Measurements from ENCODE around the gene HLA-F.

The HLA-F gene

DNA sequence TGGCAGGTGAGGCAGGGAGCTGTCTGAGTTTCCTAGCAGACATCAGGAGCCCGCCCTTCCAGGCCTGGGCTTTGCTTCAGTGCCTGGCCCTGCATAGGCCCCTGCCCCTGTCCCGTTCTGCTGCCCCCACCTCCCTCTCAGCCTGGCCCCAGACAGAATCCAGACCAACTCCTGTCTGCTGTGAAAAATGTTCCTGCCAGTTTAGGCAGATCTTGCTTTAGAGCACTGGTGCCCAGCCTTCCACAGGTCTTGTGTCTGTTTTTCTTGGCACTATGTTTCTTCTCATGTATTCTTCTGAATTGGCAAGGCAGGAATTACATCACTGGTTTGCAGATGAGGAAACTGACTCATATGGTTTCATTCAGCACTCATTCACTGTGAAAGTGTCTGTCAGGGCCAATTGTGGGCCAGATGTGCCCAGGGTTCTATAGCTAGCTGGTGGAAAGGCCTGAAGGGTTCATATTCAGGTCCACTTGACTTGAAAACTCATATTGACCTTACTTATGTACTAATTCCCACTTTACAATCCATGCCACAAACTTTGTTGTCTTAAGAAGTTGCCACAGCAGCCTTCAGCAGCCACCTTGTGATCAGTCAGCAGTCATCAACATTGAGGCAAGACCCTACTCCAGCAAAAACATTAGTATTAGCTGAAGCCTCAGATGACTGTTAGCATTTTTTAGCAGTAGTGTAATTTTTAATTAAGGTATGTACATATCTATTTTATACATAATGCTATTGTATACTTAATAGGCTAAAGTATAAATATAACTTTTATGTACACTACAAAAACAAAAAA lies 40.5 kb downstream of the HLA-F start:
- DNase-seq (ENCODE audit: low read depth), result peak; percentile 42

DNA sequence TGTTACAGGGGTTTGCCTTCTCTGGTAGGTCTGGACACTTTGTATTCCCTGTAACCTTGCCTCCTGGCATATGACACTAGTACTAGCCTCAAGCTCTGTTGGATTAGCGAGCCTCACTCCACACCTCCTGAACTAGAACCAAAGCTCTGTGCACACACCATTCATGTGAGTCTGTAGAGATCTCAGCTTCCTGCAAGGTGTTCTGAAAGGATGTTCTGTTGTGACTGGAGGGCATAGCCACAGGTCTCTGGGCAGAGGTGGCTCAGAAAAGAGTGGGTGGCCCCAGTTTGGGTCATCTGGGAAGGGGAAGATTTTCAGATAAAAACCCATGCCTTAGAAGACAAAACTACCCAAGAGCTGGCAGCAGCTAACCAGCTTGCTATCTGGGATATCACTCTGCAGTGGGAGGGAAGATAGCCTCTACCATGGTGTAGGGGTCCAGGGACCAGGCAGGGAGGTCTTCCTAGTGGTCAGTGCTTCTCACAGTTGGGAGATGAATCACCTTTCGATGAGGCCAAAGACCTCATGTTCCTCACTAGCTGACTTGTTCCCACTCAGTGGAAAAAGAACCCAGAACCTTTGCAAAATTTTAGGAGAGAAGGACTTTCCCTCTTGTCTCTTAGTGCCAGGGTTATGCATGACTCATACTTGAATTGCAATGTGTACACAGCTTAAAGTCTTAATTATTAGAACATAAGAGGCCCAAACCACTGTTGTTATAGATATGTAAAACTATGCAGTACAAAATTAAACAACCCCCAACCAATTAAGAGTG lies 41.4 kb downstream of the HLA-F start:
- no peak for DNase-seq (ENCODE audit: low read depth)

DNA sequence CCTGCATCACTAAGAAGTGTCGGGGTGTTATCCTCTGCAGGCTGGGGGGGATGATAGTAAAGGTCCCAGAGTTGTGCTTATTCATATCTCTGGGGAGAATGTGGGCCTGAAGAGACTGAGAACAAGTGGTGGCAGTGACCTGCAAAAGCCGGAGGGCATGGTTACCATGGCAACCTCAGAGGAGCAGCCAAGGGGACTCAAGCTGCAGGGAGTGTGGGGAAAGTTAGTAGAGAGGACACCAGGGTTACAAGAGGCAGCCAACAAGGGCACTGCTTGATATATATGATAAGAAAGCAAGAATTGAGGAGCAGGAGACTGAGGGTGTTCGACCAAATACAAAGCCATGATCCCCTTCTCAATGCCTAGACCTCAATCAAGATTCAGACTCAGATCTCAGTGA lies 46.1 kb downstream of the HLA-F start:
- DNase-seq (ENCODE audit: low read depth), result no peak

DNA sequence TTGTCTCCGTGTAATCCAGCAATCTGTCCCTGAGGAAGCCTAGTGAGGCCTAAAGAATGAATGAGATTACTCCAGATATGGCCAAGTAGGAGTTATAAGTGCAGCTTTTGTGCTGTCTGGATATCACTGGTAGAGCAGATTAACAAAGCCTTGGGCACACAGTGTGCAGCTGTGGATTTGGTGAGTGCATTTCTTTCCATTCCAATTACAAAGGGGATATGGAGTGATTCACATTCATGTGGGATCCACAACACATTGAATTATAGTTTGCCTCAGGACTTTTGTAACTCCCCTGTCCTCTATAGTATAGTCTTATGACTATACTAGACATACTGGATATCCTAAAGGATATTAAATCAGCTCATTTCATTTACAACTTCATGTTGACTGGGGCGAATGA lies 47.1 kb downstream of the HLA-F start:
- no peak for DNase-seq (ENCODE audit: low read depth)

DNA sequence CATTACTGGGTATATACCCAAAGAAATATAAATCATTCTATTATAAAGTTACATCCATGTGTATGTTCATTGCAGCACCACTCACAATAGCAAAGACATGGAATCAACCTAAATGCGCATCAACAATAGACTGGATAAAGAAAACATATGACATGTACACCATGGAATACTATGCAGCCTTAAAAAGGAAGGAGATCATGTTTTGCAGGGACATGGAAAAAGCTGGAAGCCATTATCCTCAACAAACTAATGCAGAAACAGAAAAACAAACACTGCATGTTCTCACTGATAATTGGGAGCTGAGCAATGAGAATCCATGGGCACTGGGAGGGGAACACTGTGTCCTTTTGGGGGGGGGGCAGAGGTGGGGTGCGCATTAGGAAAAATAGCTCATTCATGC lies 53.5 kb downstream of the HLA-F start:
- DNase-seq (ENCODE audit: low read depth), result no peak
